Measurements from ENCODE around the gene PDXDC1. TPM values are rescaled to one million over a fixed set of nuclear protein-coding genes. Genes with fewer than 3 reads are reported as not detected.

Gene PDXDC1
- total and polyA plus RNA-seq, 2 donors (not counting 1 experiment from before 2014, with no cell fraction given): 48.1 to 103 TPM

DNA sequence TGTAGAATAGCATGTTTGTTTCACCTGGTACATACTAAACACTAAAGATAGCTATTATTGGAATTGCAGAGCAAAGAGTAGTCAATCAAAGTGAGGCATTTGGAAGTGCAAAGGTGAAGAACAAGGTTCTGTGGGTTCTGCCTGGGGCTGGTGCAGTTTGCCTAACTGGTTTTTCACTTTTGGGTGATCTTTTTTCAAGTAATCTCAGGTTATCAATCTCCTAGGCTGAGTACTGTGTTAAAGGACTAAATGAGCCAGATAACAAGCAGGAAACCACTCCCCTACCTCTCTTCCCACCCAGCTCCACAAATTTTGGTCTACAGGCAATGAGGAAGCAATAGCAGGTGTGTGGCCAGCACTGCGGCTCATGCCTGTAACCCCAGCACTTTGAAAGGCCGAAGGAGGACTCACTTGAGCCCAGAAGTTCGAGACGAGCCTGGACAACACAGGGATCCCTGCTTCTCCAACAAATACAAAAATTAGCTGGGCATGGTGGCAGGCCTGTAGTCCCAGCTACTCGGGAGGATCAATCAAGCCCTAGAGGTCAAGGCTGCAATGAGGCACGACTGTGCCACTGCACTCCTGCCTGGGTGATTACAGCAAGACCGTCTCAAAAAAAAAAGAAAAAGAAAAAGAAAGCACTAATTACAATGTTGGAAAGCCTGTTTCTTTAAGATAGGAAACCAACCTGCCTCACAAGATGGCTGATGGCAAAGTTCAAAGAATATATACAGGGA, 83.0 kb downstream of the PDXDC1 start:
- H3K9ac ChIP-seq (ENCODE audit: low read length): no peak overlapping the region
- H3K4me2 ChIP-seq (replicated peaks; ENCODE audit: low read depth, low read length, poor library complexity, severe bottlenecking): no peak overlapping the region
- ChIA-PET POLR2A (no interaction called here), CTCF (no interaction called here)
- intact Hi-C loops (cut with micrococcal nuclease): loop anchor here (2.0 kb wide), 1 partner anchor 425 kb away; the partner anchor contains the start of gene BFAR
- H3K4me3 ChIP-seq (ENCODE audit: control extremely low read depth in 1 of 5, extremely low read depth in 1 of 5, insufficient read depth in 1 of 5, low read depth in 2 of 5, low read length in 4 of 5): no peak overlapping the region
- Mint-ChIP-seq H3K27me3 (no peaks in the 10 kb centered on the region), H3K4me3 (no peak overlapping the region), H3K9me3 (ENCODE audit: insufficient read depth) (no peaks in the 10 kb centered on the region), H3K4me1 (peaks cover 16% of the 10 kb centered on the region), H3K27ac (no peak overlapping the region)
- H3K79me2 ChIP-seq (ENCODE audit: control insufficient read depth, insufficient read depth, low read length): peaks cover 21% of the 10 kb centered on the region
- H3K27me3 ChIP-seq (replicated peaks in 1 of 4; ENCODE audit: control extremely low read depth in 1 of 4, control insufficient read depth in 3 of 4, insufficient read depth in 4 of 4, low read length in 3 of 4): no peaks in the 10 kb centered on the region
- no peaks in the 10 kb centered on the region for H3K9me3 ChIP-seq (ENCODE audit: control extremely low read depth in 1 of 3, control insufficient read depth in 2 of 3, insufficient read depth in 1 of 3, low read length in 2 of 3)
- no peaks in the 10 kb centered on the region for H4K20me1 ChIP-seq (ENCODE audit: control insufficient read depth, insufficient read depth, low read length, poor library complexity, severe bottlenecking)
- H3K27ac ChIP-seq (ENCODE audit: low read length in 2 of 2): no peak overlapping the region
- 98% methylated on average over 5 of the region's 7 CpGs for WGBS (ENCODE audit: insufficient coverage)
- peaks cover 11 to 26% of the 10 kb centered on the region in 2 experiments for H3K36me3 ChIP-seq (replicated peaks in 1 of 2; ENCODE audit: control extremely low read depth in 1 of 2, control insufficient read depth in 1 of 2, extremely low read depth in 1 of 2, insufficient read depth in 2 of 2, low read length in 1 of 2)
- ATAC-seq (ENCODE audit: low read depth): no peak
- no peak for DNase-seq
- H3K4me1 ChIP-seq (ENCODE audit: control insufficient read depth in 2 of 2, insufficient read depth in 2 of 2, low read length in 2 of 2): peaks cover 13 to 20% of the 10 kb centered on the region in 2 donors
- no peak for TF ChIP-seq EZH2 (IDR thresholded peaks at IDR 0.05; ENCODE audit: borderline replicate concordance, insufficient read depth, low read depth, low read length, poor library complexity, severe bottlenecking)
- TF ChIP-seq, protein P1, sequence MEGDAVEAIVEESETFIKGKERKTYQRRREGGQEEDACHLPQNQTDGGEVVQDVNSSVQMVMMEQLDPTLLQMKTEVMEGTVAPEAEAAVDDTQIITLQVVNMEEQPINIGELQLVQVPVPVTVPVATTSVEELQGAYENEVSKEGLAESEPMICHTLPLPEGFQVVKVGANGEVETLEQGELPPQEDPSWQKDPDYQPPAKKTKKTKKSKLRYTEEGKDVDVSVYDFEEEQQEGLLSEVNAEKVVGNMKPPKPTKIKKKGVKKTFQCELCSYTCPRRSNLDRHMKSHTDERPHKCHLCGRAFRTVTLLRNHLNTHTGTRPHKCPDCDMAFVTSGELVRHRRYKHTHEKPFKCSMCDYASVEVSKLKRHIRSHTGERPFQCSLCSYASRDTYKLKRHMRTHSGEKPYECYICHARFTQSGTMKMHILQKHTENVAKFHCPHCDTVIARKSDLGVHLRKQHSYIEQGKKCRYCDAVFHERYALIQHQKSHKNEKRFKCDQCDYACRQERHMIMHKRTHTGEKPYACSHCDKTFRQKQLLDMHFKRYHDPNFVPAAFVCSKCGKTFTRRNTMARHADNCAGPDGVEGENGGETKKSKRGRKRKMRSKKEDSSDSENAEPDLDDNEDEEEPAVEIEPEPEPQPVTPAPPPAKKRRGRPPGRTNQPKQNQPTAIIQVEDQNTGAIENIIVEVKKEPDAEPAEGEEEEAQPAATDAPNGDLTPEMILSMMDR (IDR thresholded peaks at IDR 0.05): no peak
- H2AFZ ChIP-seq (ENCODE audit: insufficient read depth, low read depth, low read length, poor library complexity, severe bottlenecking): no peak overlapping the region

DNA sequence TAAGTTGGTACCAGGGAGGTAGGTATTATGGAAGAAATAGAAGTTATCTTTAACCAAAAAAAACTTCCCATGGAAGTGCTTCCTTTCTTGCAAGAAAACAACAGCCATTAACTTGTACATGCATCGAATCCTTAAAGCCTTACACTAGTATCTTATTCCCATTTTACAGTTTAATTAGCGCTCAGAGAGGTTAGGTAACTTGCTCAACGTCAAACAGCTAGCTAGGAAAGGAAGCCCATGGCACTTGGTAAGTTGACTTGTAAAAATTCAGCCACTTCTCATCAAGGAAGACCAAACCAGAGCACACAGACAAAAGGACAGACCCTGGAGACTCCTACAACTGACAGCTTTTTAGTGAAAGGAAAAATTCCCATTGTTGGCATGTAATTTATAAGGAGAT, 84.5 kb downstream of the PDXDC1 start:
- H3K4me1 ChIP-seq (ENCODE audit: control insufficient read depth in 2 of 2, insufficient read depth in 2 of 2, low read length in 2 of 2): peaks cover 13 to 17% of the 10 kb centered on the region in 2 donors
- WGBS (ENCODE audit: insufficient coverage): no CpG with 5 or more reads among the region's 3 CpGs
- Mint-ChIP-seq H3K9me3 (ENCODE audit: insufficient read depth) (no peaks in the 10 kb centered on the region), H3K27ac (no peak overlapping the region), H3K27me3 (no peaks in the 10 kb centered on the region), H3K4me1 (peaks cover 12% of the 10 kb centered on the region), H3K4me3 (no peak overlapping the region)
- H3K4me2 ChIP-seq (replicated peaks; ENCODE audit: low read depth, low read length, poor library complexity, severe bottlenecking): no peak overlapping the region
- POLR2A ChIA-PET: no interaction called here
- H4K20me1 ChIP-seq (ENCODE audit: control insufficient read depth, insufficient read depth, low read length, poor library complexity, severe bottlenecking): no peaks in the 10 kb centered on the region
- no peak for TF ChIP-seq EZH2 (IDR thresholded peaks at IDR 0.05; ENCODE audit: borderline replicate concordance, insufficient read depth, low read depth, low read length, poor library complexity, severe bottlenecking)
- TF ChIP-seq, protein P1 (IDR thresholded peaks at IDR 0.05): no peak
- H3K27me3 ChIP-seq (replicated peaks in 1 of 4; ENCODE audit: control extremely low read depth in 1 of 4, control insufficient read depth in 3 of 4, insufficient read depth in 4 of 4, low read length in 3 of 4): no peaks in the 10 kb centered on the region
- H3K9ac ChIP-seq (ENCODE audit: low read length): no peak overlapping the region
- no peaks in the 10 kb centered on the region for H3K9me3 ChIP-seq (ENCODE audit: control extremely low read depth in 1 of 3, control insufficient read depth in 2 of 3, insufficient read depth in 1 of 3, low read length in 2 of 3)
- ATAC-seq (ENCODE audit: low read depth) (no peak), DNase-seq (no peak)
- CTCF ChIA-PET: no interaction called here
- no peak overlapping the region for H2AFZ ChIP-seq (ENCODE audit: insufficient read depth, low read depth, low read length, poor library complexity, severe bottlenecking)
- H3K27ac ChIP-seq (ENCODE audit: low read length in 2 of 2): no peak overlapping the region
- peaks cover 12% of the 10 kb centered on the region for H3K79me2 ChIP-seq (ENCODE audit: control insufficient read depth, insufficient read depth, low read length)
- no peak overlapping the region for H3K4me3 ChIP-seq (ENCODE audit: control extremely low read depth in 1 of 5, extremely low read depth in 1 of 5, insufficient read depth in 1 of 5, low read depth in 2 of 5, low read length in 4 of 5)
- peaks cover 11 to 29% of the 10 kb centered on the region in 2 experiments for H3K36me3 ChIP-seq (replicated peaks in 1 of 2; ENCODE audit: control extremely low read depth in 1 of 2, control insufficient read depth in 1 of 2, extremely low read depth in 1 of 2, insufficient read depth in 2 of 2, low read length in 1 of 2)
- intact Hi-C loops (cut with micrococcal nuclease): no loop called here

All from B cell (primary cell).